GM18508 (cell line): Measurements from ENCODE around the gene PCAT7.
"Not testable (repeated sequence)": the region's sequence is repeated elsewhere in the genome, so short reads cannot be mapped to it uniquely, and the experiment has no call there.

Source experiments
- ATAC-seq: cut with Tn5 transposase; IDR thresholded peaks from one replicate; pipeline ENCODE4 v1.9.1; 2021; ENCODE audit warnings: moderate number of reproducible peaks; ENCODE audit not compliant: insufficient read depth, unreplicated experiment

PCAT7 gene

DNA sequence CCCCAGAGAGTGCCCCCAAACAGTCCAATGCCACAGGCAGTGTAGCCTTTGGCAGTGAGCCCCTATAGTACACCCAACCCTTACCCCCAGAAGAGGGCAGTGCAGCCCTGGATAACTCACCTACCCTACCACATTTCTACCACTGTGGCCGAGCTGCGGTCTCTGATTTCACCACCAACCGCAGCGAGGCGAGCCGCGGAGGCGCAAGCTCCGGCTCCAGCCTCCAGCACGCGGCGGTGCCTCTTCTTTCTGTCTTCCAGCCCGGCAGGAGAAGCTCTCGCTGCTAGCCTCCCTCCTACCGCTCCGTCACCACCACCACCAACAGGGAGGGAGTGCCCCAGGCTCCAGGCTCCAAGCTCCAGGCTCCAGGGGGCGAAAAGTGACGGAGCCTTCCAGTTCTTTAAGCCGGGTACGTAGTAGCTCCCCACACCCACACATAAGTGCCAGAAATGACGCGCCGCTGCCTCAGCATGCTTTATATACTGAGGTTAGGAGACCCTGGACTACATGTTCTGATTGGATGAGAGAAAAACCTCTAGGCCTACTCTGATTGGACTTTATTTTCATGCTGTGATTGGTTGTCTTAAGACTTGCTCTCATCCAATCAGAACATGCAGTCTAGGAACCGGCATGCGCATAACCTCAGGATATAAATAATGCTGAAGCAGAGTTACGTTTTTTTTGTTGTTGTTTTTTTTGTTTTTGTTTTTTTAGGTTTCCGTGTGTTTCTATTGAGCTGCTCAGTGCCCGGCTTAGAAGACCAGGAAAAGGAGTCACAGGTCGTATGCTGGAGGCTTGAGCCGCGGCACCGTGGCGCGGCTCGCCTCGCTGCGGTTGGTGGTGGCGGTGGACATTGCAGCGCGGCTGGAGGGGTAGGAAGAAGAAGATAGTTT lies at the start of gene PCAT7:
TSS of gene PCAT7 (plus strand) at position 645 of the 893 bp plus-strand sequence.
- no peak for ATAC-seq

DNA sequence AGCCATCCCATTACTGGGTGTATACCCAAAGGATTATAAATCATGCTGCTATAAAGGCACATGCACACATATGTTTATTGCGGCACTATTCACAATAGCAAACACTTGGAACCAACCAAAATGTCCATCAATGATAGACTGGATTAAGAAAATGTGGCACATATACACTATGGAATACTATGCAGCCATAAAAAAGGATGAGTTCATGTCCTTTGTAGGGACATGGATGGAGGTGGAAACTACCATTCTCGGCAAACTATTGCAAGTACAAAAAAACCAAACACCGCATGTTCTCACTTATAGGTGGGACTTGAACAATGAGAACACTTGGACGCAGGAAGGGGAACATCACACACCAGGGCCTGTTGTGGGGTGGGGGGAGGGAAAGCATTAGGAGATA lies 48.5 kb upstream of the PCAT7 start:
- ATAC-seq = not testable (repeated sequence)

GRCh38 chr9:94507531-94508258 lies 47.2 kb upstream of the PCAT7 start:
- ATAC-seq = no peak

GRCh38 chr9:94511134-94511954 lies 43.5 kb upstream of the PCAT7 start:
- no peak for ATAC-seq

GRCh38 chr9:94511955-94512265 lies 43.0 kb upstream of the PCAT7 start:
- no peak for ATAC-seq

GRCh38 chr9:94514722-94515121 lies 40.2 kb upstream of the PCAT7 start:
- ATAC-seq = no peak

DNA sequence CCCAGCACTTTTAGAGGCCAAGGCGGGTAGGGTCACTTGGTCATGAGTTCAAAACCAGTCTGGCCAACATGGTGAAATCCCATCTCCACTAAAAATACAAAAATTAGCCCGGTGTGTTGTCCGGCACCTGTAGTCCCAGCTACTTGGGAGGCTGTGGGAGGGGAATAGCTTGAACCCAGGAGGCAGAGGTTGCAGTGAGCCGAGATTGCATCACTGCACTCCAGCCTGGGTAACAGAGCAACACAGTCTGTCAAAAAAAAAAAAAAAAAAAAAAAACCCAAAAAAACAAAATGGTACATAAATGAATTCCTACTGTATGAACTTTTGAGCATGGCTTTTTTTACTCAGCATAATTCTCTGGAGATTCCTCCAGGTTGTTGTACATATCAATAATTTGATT lies 37.6 kb upstream of the PCAT7 start:
- ATAC-seq = no peak

DNA sequence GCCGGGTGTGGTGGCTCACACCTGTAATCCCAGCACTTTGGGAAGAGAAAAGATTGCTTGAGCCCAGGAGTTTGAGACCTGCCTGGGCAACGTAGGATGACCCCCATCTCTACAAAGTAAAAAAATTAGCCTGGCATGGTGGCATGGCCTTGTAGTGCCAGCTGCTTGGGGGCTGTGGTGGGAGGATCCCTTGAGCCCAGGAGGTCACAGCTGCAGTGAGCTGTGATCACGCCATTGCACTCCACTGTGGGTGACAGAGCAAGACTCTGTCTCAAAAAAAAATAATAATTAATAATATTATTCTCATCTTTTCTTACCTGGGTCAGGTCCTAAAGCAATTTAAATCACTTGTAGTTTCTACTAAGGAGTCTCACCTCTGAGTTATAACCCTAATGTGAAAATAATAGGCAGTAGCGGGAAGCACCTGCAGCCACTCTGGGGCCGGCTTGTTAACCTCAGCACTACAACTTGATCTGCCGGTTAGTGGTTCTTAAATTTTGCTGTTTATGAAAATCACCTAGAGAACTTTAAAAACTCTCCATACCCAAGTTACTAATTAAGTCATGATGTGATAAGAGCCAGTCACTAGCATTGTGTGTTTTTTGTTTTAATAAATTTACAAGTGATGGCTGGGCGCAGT lies 29.4 kb upstream of the PCAT7 start:
- ATAC-seq = no peak

GRCh38 chr9:94526271-94526670 lies 28.6 kb upstream of the PCAT7 start:
- ATAC-seq = no peak

- ATAC-seq = no peak
Observed at GRCh38 chr9:94526951-94527350, 27.9 kb upstream of the PCAT7 start.

- ATAC-seq = no peak
Observed at GRCh38 chr9:94528886-94529285, 26.0 kb upstream of the PCAT7 start.

- no peak for ATAC-seq
Observed at GRCh38 chr9:94533155-94533554, 21.7 kb upstream of the PCAT7 start.

DNA sequence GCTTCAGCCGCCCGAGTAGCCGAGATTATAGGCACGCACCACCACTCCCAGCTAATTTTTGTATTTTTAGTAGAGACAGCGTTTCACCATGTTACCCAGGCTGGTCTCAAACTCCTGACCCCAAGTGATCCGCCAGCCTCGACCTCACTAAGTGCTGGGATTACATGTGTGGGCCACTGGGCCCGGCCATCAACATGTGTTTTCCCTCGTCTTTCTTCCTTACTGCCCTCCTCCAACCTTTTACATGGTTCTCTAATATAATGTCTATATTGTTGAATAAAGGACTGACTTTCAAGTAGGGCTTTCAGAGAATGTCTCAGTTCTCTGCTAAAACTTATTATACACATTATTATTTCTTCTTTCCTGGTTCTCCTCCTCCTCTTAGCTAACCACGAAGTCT lies 21.3 kb upstream of the PCAT7 start:
- ATAC-seq = no peak

DNA sequence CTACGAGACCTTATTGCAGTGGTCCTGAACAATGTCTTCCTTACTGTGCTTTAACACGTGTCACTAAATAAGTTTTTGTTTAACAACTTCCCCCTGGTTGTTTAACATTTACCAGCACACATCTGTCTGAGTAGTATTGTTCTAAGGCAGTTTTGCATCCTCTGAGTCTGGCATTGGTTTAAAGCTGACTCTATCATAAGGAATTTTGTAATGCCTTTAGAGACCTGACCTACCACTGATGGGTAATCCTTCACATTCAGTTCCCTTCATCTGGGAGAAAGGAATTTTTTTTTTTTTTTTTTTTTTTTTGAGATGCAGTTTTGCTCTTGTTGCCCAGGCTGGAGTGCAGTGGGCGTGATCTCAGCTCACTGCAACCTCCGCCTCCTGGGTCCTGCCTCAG lies 20.0 kb upstream of the PCAT7 start:
- no peak for ATAC-seq

DNA sequence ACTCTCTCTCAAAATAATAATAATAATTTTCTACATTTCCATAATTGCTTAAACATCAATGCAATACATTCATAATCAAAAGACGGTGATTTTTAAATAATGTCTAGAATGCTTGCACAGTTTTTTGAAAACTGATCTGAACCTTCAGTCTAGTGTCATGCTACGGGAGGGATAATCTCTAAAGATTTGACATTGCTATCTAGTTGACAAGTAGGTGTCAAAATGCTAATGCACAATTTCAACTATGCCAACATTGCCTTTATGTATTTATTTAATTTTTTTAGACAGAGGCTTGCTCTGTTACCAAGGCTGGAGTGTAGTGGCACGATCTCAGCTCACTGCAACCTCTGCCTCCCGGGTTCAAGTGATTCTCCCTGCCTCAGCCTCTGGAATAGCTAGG lies 16.0 kb upstream of the PCAT7 start:
- ATAC-seq = no peak

- ATAC-seq = not testable (repeated sequence)
Observed at GRCh38 chr9:94544335-94544734, 10.5 kb upstream of the PCAT7 start.

GRCh38 chr9:94545940-94546339 lies 8.9 kb upstream of the PCAT7 start:
- no peak for ATAC-seq

DNA sequence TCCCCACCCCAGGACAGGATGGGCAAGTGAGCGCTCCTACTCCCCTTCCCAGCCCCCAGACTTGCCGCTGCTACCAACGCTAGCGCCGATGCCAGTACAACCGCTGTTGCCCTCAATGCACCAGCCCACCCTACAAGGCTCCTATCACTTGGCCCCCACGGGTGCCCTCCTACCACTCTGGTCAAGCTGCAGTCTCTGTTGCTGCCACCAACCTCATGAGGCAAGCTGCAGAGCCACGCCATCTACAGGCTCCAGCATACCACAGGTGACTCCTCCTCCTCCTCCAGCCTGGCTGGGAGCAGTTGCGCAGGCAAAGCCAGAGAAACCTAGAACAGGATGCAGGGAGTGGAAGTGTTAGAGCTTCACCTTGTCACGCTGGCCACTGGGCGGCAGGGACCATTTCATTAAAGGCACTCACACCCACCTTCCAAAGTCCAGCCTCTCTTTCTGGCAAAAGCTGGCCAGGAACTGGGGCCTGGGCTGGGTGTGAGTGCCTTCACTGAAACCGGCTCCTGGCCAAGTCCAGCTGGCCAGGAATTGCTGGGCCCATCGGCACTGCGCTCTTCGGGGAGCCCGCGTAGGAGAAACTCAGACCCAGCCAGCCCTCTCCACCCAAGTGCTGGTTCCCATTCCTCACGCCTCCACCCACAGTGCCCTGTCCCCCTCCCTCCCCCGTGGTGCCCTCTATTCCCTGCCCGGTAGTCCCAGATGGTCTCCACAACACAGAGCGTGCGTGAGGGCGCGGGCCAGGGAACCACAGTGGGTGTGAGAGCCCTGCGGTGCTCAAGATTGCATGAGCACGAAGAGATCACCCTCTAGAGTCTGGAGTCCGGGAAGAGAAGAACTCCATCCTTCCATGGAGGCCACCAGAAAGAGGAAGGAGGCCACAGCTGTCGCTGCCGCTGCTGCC lies 1.6 kb upstream of the PCAT7 start:
- no peak for ATAC-seq

DNA sequence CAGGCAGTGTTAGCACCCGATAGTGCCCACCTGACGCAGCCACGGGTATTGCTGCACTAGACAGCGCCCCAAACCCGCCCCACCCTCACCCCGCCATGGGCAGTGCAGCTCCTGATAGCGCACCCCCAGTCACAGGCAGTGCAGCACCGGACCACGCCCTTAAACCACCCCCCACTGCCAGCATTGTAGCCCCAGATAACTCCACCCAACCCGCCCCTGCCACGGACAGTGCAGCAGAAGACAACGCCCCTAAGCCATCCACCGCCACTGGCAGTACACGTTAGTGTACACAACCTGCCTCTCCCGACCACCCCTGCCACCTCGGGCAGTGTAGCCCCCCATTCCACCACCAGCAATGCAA lies 825 bp upstream of the PCAT7 start:
- ATAC-seq = no peak

- no peak for ATAC-seq
Observed at GRCh38 chr9:94557376-94557775, 2.5 kb downstream of the PCAT7 start.
